Activated CD4-positive, alpha-beta T cell treated with anti-CD3 and anti-CD28 coated beads, Interleukin-2, amount 50 U/mL, for 16 hours (primary cell): Measurements from ENCODE around the gene ACSL3.
"Not testable (repeated sequence)": the region's sequence is repeated elsewhere in the genome, so short reads cannot be mapped to it uniquely, and the experiment has no call there.

Experiments used
- DNase-seq: peaks from one replicate; pipeline ENCODE4 v3.0.0-alpha.2; 2020

ACSL3 gene

DNA sequence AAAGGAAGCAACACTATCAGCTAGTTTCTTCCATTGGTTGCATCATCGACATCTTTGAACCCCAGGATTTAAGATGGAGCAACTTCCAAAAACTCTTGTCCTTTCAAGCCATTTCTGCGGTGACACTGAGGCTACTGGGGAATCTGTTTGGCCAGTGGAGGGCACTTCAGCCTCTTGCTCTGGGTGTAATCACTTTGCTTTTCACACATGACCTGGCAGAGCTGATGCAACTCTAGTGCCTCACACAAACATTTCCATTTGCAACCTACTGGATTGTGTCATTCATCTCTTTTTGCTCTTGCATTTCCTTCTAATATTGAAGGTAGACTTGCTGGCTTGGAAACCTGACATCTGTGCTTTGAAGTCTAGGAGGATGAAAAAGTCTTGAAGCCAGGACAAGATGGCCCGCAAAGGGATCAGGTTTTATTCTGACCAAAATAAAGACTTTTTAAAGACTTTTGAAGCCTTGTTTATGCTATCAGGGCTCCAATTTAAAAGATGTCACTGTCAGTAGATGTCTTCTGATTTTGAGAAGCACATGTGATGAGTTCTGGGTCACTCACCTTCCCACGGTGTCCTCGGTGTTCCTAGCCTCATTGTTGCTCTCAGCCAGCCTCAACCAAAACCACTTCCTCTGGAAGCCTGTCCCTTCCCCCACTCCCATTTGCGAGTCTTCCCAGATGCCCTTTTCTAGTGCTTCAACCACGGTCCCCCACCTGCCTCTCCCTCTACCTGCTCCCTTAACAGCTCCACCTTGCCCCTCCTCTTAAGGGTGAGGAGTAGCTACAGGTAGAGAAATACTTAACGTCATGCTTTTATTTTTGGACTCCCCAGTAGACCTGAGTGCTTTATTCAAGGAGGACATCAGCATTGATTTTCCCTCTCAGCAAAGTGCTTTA, 121.4 kb downstream of the ACSL3 start:
- DNase-seq: peak; percentile 8

DNA sequence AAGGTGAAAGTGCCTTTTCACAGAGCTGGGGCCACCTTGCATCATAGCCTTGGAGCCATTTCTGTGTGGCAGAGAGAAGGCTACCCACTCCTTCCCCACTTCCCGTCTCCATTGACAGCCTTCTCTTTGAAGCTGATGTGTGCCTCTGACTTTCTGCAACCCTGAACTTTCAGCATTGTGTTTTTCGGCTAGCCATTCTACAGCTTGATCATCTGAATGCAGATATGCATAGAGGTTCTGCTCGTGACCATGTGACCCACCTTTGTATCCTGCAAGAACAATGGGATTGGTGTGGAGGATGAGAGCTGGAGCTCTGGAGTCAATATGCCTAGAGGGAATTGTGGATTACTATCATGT, 122.1 kb downstream of the ACSL3 start:
- no peak for DNase-seq

DNA sequence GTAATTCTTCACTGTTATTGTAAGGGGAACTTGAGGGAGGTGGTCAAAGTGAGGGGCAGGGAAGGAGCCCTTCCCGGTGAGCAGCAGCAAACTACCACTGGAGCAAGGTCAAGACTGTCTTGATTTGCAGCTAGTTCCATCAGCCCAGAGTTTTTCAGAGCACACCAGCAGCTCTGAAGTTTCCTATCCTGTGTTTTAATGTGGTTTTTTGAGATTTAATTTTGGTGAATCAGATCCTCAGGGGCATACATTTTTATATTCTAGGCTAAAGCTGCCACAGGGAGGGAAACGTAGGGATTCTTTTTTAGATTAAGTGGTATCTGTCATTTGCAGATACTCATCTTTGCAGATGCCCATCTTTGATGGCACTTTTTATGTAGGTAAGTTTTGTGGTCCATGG, 124.1 kb downstream of the ACSL3 start:
- no peak for DNase-seq

DNA sequence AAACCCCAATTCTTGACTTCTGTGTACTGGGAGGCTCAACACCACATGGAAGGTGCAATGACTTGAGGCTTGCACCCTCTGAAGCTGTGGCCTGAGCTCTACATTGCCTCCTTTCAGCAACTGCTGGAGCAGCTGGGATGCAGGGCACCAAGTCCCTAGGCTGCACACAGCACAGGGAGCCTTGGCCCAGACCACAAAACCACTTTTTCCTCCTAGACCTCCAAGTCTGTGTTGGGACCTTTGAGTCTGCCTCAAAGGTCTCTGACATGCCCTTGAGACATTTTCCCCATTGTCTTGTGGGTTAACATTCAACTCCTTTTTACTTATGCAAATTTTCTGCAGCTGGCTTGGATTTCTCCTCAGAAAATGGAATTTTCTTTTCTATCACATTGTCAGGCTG, 128.6 kb downstream of the ACSL3 start:
- DNase-seq: no peak

DNA sequence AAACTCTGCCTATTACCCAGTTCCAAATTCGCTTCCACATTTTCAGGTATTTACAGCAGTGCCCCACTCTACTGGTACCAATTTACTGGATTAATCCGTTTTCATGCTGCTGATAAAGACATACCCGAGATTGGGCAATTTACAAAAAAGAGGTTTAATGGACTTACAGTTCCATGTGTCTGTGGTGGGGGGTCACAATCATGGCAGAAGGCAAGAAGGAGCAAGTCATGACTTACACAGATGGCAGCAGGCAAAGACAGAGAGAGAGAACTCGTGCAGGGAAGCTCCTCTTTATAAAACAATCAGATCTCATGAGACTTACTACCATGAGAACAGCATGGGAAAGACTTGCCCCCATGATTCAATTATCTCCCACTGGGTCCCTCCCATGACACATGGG, 129.4 kb downstream of the ACSL3 start:
- not testable (repeated sequence) for DNase-seq

DNA sequence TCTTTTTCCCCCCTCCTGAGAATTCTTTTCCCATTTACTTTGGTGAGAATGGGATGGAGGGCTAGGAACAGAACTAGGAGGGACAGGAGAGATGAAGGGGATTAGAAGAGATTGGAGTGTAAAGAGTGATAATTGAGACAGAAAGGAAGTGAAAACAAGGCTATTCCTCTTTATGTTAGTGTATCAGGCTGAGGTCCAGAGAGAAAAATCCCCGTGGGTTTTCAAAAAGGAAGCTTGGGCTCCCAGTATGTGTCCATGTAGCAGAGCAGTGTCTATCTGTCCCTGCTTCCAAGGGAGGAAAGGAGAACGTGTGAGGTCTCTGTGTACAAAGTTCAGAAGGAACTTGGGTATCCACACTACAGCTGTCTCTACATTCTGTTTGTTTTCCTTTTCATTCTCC, 131.3 kb downstream of the ACSL3 start:
- no peak for DNase-seq
